ENCODE data around the gene MIDN.
"Not testable (repeated sequence)": the region's sequence is repeated elsewhere in the genome, so short reads cannot be mapped to it uniquely, and the experiment has no call there.

MIDN gene

GRCh38 chr19:1246265-1247087, 1.9 kb upstream of the MIDN start:
- not testable (repeated sequence) for DNase-seq

- no peak for DNase-seq
Observed at GRCh38 chr19:1247748-1248138, 640 bp upstream of the MIDN start.

- DNase-seq, result peak; percentile 74 to 80
Observed at GRCh38 chr19:1248786-1249297, 459 bp downstream of the MIDN start.

GRCh38 chr19:1249298-1249989, 1.1 kb downstream of the MIDN start:
- peak; percentile 95 to 96 for DNase-seq

GRCh38 chr19:1249990-1250436, 1.6 kb downstream of the MIDN start:
- DNase-seq, result no peak

- peak in 1 of 2 experiments; percentile 47 for DNase-seq
Observed at GRCh38 chr19:1250437-1251260, 2.3 kb downstream of the MIDN start.

- peak; percentile 53 to 60 for DNase-seq
Observed at GRCh38 chr19:1251330-1252220, 3.2 kb downstream of the MIDN start.

- no peak for DNase-seq
Observed at GRCh38 chr19:1252221-1252820, 3.9 kb downstream of the MIDN start.

GRCh38 chr19:1252821-1253513, 4.6 kb downstream of the MIDN start:
- peak; percentile 60 to 64 for DNase-seq

GRCh38 chr19:1253514-1254080, 5.2 kb downstream of the MIDN start:
- DNase-seq, result no peak

- no peak for DNase-seq
Observed at GRCh38 chr19:1254081-1254527, 5.7 kb downstream of the MIDN start.

GRCh38 chr19:1254530-1255185, 6.3 kb downstream of the MIDN start:
- DNase-seq, result no peak

GRCh38 chr19:1255186-1256161, 7.1 kb downstream of the MIDN start:
- no peak for DNase-seq

GRCh38 chr19:1256646-1257474, 8.5 kb downstream of the MIDN start:
- DNase-seq, result no peak

GRCh38 chr19:1257475-1258162, 9.2 kb downstream of the MIDN start:
- no peak for DNase-seq

GRCh38 chr19:1258163-1258492, 9.7 kb downstream of the MIDN start:
- DNase-seq, result no peak

- DNase-seq, result no peak
Observed at GRCh38 chr19:1258707-1259205, 10.4 kb downstream of the MIDN start.
